NCI-H1694 (cell line): ENCODE results near the gene CDK8.
"Not testable (repeated sequence)": the region's sequence is repeated elsewhere in the genome, so short reads cannot be mapped to it uniquely, and the experiment has no call there.

ENCODE experiments used
- DNase-seq: peaks from one replicate; lab custom pipeline; 2025; lab: John Stamatoyannopoulos, UW

The CDK8 gene

GRCh38 chr13:26253262-26253786 is 605 bp upstream of the CDK8 start:
- DNase-seq, result no peak

GRCh38 chr13:26254583-26255111 is 718 bp downstream of the CDK8 start:
- DNase-seq, result no peak

DNA sequence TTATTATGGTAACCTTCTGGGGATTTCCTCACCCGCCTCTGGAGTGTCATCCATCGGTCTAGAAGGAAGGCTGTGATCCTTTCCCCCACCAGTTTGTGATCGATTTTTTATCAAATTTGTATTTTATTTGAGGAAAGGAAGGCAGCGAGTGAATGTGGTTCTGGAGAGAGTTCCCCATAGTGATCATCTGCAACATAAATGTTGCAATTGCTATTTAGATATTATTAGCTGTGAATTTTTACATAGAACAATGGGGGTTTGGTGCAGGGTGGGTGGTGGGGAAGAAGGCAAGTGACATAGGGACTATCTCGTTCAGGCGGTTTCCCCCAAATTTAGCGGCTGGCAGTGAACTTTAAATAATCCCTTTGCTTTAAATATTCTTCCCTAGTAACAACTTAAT is 1.2 kb downstream of the CDK8 start:
- no peak for DNase-seq

DNA sequence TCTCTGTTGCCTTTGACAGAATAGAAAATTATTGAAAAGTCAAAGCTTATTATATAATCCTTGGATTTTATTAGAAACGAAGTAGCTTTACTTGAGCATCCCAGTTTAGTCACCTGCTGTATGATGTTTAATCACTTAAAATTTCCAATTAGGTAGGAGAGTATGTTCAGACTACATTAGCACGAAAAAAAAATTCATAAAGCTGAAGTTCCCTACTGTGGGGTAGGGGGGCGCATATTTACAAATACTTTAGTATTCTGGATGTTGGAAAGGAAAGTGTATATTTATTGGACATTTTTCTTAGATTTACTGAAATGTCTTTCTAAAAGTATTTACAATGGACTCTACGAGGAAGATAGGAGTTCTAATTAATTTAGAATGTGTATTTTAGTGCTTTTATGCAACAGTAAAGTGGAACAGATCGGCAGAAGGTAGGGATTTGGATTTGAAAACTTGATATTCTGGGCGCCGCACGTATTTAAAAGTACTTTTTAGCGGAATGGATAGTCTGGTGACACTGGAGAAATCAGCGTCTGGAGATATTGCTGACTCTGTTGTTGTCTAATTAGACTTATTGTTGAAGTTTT is 1.9 kb downstream of the CDK8 start:
- DNase-seq, result no peak

DNA sequence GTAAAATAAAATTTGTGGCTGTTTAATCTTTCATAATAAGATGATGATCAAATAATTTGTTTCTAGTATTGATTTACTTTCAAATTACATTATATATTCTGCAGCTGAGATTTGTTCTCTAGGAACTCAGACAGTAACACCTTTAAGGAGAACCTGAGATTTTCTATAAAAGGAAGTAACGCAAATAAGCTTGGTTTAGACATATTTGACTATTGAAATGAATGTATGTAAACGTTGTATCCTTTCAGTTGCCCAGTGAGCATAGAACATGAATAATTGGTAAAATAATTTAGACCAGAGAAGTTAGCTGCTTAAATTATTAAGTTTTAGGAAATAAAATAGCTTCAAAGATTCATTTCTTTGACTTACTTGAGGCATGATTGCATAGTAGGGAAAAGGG is 3.1 kb downstream of the CDK8 start:
- DNase-seq, result no peak

DNA sequence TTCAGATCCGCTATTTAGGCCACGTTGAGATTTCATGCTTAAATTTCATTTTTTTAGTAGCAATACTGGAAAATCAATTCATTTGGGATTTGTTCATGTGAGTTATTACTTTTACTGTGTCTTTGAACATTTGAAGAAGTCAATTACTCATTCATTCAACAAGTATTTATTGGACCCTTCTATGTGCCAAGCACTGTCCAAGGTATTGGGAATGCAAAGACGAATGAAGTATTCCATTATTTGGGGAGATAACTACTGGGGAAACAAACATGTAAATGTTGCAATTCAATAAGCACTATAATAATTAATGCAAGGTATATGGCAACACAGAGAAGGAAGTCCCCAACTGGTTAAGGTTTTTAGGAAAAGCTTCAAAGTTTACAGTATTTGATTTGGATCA is 5.7 kb downstream of the CDK8 start:
- DNase-seq, result no peak

DNA sequence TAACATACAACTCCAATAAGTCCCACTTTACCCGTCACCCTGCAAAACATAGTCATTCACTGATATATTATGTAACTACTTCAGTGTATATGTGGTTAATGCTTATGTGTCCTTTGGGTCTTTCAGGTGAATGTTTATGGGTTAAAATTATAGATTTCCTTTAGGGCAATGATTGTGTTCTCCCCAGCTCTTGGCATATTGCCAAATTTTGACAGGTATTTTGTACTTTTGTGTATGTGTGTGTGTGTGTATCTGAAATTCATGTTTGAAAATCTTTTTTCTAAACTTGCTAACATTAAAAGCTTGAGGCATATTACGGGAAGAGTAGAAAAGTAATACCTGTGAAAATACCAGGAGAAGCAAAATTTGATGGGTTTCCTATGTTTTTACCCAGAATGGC is 8.2 kb downstream of the CDK8 start:
- no peak for DNase-seq

GRCh38 chr13:26266311-26266710 is 12.4 kb downstream of the CDK8 start:
- DNase-seq, result no peak

GRCh38 chr13:26270707-26271106 is 16.8 kb downstream of the CDK8 start:
- DNase-seq, result no peak

DNA sequence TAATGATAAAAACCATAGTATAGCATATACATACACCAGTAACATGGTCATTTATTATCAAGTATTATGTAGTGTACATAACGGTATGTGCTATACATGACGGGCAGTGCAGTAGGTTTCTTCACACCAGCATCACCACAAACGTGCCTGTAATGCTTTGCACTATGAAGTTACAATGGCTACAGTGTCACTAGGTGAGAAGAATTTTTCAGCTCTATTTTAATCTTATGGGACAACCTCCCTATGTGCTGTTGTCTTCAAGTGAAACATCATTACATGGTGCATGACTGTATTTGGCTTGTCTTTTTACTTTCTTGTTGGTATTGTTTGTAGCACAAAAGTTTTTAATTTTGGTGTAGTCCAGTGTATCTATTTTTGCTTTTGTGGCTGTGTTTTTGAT is 18.7 kb downstream of the CDK8 start:
- no peak for DNase-seq

DNA sequence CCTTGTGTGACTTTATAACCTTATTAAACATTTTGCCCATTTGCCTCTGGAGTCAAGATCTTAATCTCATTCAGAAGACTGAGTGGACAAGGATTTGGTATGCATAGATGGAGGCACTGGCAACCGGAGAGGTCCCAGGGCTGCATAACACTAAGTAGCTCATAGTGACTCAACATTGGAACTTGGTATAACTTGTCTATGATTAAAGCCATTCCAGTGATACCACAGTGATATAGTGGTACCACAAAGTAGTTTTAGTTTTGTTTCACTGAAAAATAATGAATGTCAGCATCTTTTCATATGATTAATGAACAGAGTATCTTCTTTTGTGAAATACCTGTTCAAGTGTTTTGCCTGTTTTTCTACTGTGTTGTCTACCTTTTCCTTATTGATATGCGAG is 26.4 kb downstream of the CDK8 start:
- no peak for DNase-seq

DNA sequence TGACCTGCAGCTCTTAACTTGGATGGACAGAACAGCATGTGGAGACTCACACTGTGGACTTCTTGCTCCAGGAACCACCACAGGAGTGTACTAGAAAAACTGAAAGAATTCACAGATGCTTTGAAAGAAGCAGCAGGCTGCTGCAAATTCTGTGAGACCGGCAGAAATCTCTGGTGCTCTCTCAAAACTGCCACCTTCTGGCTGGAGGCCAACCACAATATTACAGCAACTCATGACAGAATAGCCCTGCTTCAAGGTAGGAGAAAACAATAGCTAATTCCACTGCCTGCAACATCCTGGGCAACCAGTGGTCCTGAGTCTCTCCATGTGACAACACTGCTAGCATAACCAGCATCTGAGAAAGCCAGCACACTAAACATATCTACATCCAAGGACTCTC is 26.9 kb downstream of the CDK8 start:
- no peak for DNase-seq

- DNase-seq, result not testable (repeated sequence)
Measured at GRCh38 chr13:26285911-26286310, 32.0 kb downstream of the CDK8 start.

DNA sequence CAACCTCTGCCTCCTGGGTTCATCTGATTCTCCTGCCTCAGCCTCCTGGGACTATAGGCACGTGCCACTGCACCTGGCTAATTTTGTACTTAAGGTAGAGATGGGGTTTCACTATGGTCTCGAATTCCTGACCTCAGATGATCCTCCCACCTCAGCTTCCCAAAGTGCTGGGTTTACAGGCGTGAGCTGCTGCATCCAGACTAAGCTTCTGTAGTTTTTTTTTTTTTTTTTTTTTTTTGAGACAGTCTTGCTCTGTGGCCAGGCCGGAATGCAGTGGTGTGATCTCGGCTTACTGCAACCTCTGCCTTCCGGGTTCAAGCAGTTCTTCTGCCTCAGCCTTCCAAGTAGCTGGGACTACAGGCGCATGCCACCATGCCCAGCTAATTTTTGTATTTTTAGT is 34.9 kb downstream of the CDK8 start:
- DNase-seq, result not testable (repeated sequence)

DNA sequence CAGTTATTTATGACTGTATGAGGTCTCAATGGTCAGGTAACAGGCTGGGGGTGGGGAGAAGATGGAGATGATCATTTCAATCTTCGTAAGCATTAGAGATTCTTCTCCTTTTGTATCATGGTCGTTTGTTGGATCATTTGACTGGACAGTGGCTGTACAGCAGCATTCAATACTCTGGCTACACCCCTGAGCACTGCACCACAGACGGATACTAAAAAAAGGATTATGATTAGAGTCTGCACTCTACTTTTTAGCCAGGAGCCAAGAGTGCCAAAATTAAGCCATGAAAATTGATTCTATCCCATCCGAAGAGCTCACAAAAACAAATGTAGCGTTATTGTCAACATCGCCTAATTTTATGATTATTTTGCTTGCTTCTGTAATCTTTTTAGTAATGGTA is 41.9 kb downstream of the CDK8 start:
- no peak for DNase-seq

- no peak for DNase-seq
Measured at GRCh38 chr13:26299168-26299750, 45.3 kb downstream of the CDK8 start.

DNA sequence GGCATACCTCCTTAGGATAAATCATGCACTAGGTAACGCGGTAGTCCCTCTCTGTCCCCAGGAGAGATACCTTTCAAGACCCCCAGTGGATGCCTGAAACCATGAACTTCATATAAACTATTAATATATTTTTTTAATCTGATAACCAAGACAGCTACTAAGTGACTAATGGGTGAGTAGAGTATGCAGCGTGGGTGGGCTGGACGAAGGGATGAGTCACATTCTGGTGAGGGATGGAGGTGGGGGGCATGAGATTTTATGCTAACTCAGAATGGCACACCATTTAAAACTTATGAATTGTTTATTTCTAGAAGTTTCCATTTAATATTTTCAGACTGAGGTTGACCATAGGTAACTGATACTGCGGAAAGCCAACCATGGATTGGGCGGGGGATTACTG is 46.2 kb downstream of the CDK8 start:
- no peak for DNase-seq

- no peak for DNase-seq
Measured at GRCh38 chr13:26305676-26306075, 51.7 kb downstream of the CDK8 start.

DNA sequence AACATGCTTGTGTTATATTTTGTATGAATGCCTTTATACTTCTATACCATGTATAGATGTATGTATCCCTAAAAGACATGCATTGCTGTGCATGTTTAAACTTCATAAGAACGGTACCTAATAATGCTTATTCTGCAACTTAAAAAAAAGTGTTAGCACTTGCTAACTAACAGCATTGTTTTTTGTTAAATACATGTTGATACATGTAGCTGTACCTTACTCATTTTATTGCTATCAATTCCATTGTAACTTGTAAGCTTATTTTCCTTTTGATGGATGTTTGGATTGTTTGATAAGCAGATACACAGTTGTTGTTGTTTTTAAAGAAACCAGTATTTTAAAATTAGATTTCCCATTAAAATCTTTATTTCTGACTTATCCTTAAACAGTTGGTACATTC is 53.8 kb downstream of the CDK8 start:
- no peak for DNase-seq

- no peak for DNase-seq
Measured at GRCh38 chr13:26308250-26308649, 54.3 kb downstream of the CDK8 start.

DNA sequence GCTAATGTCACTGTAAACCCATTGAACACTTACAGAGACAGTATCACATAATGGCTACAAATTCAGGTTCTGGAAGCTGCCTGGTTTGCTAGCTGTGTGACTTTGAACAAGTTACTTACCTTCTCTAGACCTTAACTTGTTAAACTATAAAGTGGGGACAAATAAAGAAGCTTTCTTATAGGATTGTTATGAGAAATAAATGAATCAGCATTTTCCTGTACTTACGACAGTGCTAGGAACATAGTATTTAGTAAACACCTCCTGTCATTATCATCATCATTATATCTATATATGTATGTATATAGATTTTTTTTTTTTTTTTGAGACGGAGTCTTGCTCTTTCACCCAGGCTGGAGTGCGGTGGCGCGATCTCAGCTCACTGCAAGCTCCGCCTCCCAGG is 54.9 kb downstream of the CDK8 start:
- DNase-seq, result no peak

GRCh38 chr13:26310003-26310402 is 56.1 kb downstream of the CDK8 start:
- peak; percentile 2 for DNase-seq

- no peak for DNase-seq
Measured at GRCh38 chr13:26310470-26310869, 56.5 kb downstream of the CDK8 start.

DNA sequence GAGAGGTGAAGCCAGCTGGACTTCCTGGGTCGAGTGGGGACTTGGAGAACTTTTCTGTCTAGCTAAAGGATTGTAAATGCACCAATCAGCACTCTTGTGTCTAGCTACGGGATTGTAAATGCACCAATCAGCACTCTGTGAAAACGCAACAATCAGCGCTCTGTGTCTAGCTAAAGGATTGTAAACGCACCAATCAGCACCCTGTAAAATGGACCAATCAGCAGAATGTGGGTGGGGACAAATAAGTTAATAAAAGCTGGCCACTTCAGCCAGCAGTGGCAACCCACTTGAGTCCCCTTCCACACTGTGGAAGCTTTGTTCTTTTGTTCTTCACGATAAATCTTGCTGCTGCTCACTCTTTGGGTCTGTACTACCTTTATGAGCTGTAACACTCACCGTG is 58.1 kb downstream of the CDK8 start:
- DNase-seq, result not testable (repeated sequence)
